Colon (tissue), 2 donors: ENCODE data around the gene NAXD.
"Not testable (repeated sequence)": the region's sequence is repeated elsewhere in the genome, so short reads cannot be mapped to it uniquely, and the experiment has no call there.

Source experiments
- FAIRE-seq: peaks from 2 replicates; lab custom pipeline; 2012; peaks lifted over from hg19 to GRCh38; lab: Jason Lieb, UNC
- donor health status: control.
- donor health status: control.

The NAXD gene

GRCh38 chr13:110664673-110665072, 49.3 kb downstream of the NAXD start:
- no peak for FAIRE-seq

GRCh38 chr13:110665491-110666254, 50.3 kb downstream of the NAXD start:
- no peak for FAIRE-seq

- no peak for FAIRE-seq
Measured at GRCh38 chr13:110666255-110666533, 50.8 kb downstream of the NAXD start.

- no peak for FAIRE-seq
Measured at GRCh38 chr13:110669036-110669435, 53.7 kb downstream of the NAXD start.

- not testable (repeated sequence) for FAIRE-seq
Measured at GRCh38 chr13:110669814-110670213, 54.5 kb downstream of the NAXD start.

DNA sequence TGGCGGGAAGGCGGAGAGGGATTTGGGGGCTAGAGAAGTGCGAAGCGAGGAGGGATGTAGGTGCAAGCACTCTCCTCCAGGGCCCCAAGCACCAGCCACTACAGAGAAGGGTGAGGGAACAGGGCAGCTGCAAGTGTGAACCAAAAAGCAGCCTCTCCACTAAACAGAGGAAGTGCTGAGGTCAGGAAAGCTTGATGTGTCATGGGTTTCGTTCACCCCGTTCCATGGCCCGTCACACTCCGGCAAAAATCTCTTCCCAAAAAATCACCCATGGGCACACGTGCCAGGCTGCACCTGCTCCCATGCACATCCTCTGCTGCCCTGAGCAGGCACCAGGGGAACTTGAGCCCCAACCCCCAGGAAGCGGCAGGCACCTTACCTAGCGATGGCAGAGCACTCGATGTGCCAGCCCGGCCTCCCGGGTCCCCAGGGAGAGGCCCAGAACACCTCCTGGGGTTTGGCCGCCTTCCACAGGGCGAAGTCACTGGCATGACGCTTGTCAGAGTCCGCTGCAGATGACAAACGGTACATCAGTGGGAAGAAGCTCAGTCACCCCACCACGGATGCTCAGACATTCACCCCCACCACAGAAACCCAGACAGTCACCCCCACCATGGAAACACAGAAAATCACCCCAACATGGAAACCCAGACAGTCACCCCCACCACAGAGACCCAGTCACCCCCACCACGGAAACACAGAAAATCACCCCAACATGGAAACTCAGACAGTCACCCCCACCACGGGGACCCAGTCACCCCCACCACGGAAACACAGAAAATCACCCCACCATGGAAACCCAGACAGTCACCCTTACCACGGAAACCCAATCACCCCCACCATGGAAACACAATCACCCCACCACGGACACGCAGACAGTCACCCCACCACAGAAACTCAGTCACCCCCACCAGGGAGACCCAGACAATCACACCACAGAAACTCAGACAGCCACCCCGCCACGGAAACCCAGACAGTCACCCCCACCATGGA, 61.5 kb downstream of the NAXD start:
- FAIRE-seq = no peak

DNA sequence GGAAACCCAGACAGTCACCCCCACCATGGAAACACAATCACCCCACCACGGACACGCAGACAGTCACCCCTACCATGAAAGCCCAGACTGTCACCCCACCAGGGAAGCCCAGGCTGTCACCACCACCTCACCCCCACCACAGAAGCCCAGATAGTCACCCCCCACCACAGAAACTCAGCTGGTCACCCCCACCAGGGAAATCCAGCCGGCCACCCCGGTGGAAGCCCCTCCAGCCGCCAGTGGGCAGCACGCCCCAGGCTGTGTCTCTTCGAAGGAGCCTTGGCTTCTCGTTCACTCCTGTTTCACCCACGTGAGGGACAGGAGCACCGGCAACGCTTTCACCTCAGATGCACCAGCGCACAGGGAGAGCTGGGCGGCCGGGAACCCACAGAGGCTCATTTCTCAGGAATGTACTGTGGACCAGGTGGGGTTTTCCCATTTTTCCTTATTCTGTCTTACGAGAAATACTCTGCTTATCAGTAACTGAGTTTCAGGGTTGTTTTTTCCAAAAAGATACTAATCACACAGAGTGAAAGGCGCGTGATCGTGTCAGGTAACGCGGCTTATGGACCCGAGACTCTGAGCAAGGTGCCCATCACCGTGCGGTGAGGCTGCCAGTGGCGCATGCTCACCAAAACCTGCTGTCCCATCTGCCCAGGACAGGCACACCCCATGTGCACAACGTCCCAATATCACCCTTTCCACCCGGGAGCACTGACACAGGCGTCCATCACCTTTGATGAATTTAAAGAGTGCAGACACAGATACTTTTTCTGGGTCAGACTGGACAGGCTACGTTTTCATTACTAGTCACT, 62.6 kb downstream of the NAXD start:
- no peak for FAIRE-seq

DNA sequence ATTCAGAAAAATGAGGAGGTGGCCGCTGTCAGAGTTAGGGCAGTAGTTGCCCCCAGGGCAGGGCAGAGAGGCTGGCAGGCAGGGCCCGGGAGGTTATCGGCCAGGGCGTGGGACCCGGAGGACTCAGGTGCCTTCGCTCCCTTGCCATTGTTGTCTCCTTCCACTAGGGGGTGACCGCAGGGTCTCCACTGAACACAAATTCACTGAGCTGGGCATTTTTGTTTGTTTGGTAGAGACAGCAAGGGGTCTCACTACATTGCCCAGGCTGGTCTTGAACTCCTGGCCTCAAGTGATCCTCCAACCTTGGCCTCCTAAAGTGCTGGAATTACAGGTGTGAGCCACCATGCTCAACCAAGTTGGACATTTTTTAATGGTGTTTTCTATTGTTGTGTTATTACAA, 65.5 kb downstream of the NAXD start:
- no peak for FAIRE-seq

- no peak for FAIRE-seq
Measured at GRCh38 chr13:110681868-110682550, 66.7 kb downstream of the NAXD start.

DNA sequence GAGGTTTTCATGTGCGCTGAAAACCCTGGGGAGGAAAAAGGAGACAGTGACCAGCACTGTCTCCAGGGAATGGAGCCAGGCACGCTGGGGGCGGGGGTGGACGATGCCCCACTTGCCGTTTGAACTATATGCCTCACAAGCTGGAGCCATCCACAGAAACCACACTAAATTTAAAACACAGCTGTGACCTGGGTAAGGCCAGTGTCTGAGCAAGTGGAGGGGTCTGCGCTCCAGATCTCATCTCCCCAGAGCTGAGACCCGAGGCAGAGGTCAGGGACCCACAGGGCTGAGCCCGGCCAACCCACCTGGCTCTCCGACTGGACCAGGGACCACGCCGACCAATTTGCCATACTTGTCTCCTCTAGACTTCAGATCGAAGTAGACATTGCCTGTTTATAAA, 67.4 kb downstream of the NAXD start:
- FAIRE-seq = no peak

GRCh38 chr13:110683203-110683883, 68.0 kb downstream of the NAXD start:
- FAIRE-seq = no peak

DNA sequence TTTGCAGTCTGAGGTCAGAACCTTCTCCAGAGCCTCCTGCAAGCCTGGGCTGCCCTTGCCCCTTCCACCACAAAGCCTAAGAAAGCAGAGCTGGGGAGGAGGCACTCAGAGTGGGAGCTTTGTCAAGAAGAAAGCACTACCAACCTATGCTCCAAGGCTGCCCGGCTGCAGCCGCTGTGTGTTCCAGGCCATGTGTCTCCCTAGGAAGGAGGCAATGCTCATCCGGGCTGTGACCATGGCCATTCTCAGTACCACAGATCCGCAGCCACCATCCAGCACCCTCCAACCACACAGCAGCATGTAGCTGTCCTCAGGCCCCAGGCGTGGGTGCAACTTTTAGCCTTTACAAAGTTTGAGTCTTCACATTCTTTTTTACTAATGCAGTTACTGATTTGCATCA, 68.6 kb downstream of the NAXD start:
- FAIRE-seq = no peak

DNA sequence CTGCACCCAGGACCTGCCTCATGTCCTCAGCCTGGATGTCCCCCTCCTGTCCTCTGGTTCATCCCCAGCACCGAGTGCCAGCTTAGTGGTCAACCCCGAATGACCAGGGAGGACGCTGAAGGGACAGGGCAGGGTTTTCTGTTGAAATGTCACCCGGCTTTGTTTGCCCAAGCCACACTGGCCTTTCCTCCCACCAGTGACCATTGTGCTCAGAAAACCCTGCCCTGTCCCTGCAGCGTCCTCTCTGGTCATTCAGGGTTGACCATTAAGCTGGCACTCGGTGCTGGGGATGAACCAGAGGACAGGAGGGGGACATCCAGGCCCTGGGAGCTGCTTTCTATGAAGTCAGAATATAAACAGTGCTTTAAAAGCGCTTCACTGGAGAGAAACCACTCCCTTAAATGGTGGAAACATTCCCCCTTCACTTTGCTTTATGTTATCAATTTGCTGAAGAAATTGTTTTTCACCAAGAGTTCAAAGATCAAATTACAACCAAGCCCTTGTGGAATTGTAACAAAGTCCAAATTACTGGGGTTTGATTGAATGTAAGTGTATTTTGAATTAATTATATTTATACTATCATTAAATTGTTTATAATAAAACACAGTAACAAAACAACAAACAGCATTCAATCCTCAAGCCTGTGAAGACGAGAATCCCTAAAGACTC, 69.2 kb downstream of the NAXD start:
- no peak for FAIRE-seq

DNA sequence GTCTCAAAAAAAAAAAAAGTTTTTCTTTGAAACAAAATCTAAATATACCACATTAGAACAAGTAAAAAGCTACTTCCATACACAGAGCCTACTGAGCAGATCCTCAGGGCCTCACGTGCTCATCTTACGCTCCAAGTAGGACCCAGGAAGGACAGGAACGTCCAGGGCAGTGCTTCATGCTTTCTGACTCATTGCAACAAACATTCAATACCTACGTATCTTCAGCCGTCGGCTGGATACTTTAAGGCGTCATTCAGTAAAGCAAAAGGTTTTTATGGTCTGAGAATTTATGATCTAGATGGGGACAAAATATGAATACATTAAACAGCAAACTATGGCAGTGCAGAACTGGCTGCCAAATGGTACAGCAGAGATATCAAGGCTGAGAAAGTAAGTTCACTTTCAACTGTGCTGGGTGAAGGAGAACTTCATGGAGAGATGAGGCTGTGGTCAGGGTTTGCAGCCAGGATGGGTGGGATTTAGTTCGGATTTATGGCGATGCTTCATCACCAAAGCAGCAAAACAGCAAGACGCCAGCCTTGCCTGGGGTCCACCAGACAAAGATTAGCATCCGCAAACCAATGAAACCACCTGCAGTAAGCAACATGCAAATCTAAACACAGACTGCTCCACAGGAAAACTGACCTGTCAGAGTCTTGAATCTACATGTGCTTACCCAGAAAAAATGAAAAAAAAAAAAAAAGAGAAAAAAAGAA, 70.1 kb downstream of the NAXD start:
- FAIRE-seq = no peak

- no peak for FAIRE-seq
Measured at GRCh38 chr13:110687736-110688135, 72.4 kb downstream of the NAXD start.

GRCh38 chr13:110689041-110689440, 73.7 kb downstream of the NAXD start:
- no peak for FAIRE-seq
